Activated B cell treated with CpG ODN at 0.5 μM for 24 hours (primary cell): ENCODE data around the gene SHROOM4. TPM values are rescaled to one million over a fixed set of nuclear protein-coding genes. Genes with fewer than 3 reads are reported as not detected.

Experiments
- ATAC-seq: fragments of 200-7000 bp; cut with Tn5 transposase; one replicate; pipeline ENCODE4 v1.10.0; 2021; ENCODE audit warnings: low read depth, mild to moderate bottlenecking, moderate library complexity
- CTCF ChIA-PET: fragments of 350-600 bp; sonication (Branson Sonifier 250); formaldehyde crosslinking; loops from one replicate; lab custom pipeline; 2021; ENCODE audit warnings: antibody characterized with exemption; lab: Charles Lee
- POLR2A ChIA-PET: fragments of 350-600 bp; sonication (Branson Sonifier 250); formaldehyde crosslinking; loops from one replicate; lab custom pipeline; 2021; ENCODE audit warnings: antibody characterized with exemption; lab: Charles Lee
- DNase-seq: peaks from one replicate; pipeline ENCODE4 v3.0.0; 2022
- H3K27ac Mint-ChIP-seq: one replicate; pipeline ENCODE4 v1.8.0; 2020; ENCODE audit warnings: mixed read lengths
- H3K27me3 Mint-ChIP-seq: one replicate; pipeline ENCODE4 v1.8.0; 2021; ENCODE audit warnings: mixed read lengths
- H3K36me3 Mint-ChIP-seq: one replicate; pipeline ENCODE4 v1.8.0; 2021; ENCODE audit warnings: low read depth, mixed read lengths
- H3K4me1 Mint-ChIP-seq: one replicate; pipeline ENCODE4 v1.8.0; 2021; ENCODE audit warnings: mixed read lengths
- H3K4me3 Mint-ChIP-seq: one replicate; pipeline ENCODE4 v1.8.0; 2020; ENCODE audit warnings: mild to moderate bottlenecking, mixed read lengths
- H3K9me3 Mint-ChIP-seq: one replicate; pipeline ENCODE4 v1.8.0; 2020; ENCODE audit warnings: mixed read lengths
- CTCF ChIP-seq: fragments of 200-600 bp; IDR thresholded peaks from one replicate; pipeline ENCODE4 v1.8.0; 2022; ENCODE audit warnings: antibody characterized with exemption, mild to moderate bottlenecking
- intact Hi-C: fragments of 100-400 bp; cut with micrococcal nuclease; formaldehyde crosslinking; loops from one replicate; pipeline ENCODE4 v1.15.1; 2024
- total RNA-seq: library from RNA; stranded (reverse); gene quantifications from 2 replicates; pipeline ENCODE4 v1.2.3, GENCODE V29; 2022

The SHROOM4 gene
- total RNA-seq, 1 donor from 2014 or later: not detected

GRCh38 chrX:50613846-50614245 is 200.1 kb downstream of the SHROOM4 start:
- ChIA-PET CTCF (no interaction called here), POLR2A (no interaction called here)
- Mint-ChIP-seq H3K27me3 (no peaks in the 10 kb centered on the region), H3K4me3 (no peak overlapping the region), H3K27ac (no peak overlapping the region), H3K36me3 (no peaks in the 10 kb centered on the region), H3K4me1 (no peaks in the 10 kb centered on the region), H3K9me3 (no peaks in the 10 kb centered on the region)
- intact Hi-C loops: no loop called here
- no peak for ATAC-seq
- no peak for TF ChIP-seq CTCF
- no peak for DNase-seq

- no peaks in the 10 kb centered on the region for H3K4me1 Mint-ChIP-seq
- H3K4me3 Mint-ChIP-seq: no peak overlapping the region
- DNase-seq (no peak), ATAC-seq (no peak)
- H3K27me3 Mint-ChIP-seq: no peaks in the 10 kb centered on the region
- CTCF ChIA-PET: no interaction called here
- no peak overlapping the region for H3K27ac Mint-ChIP-seq
- H3K36me3 Mint-ChIP-seq: no peaks in the 10 kb centered on the region
- TF ChIP-seq CTCF: no peak
- H3K9me3 Mint-ChIP-seq: no peaks in the 10 kb centered on the region
- intact Hi-C loops: no loop called here
- POLR2A ChIA-PET: no interaction called here
Observed at GRCh38 chrX:50609796-50610195, 204.2 kb downstream of the SHROOM4 start.

GRCh38 chrX:50606300-50606950 is 207.6 kb downstream of the SHROOM4 start:
- POLR2A ChIA-PET: no interaction called here
- H3K4me1 Mint-ChIP-seq: no peaks in the 10 kb centered on the region

DNA sequence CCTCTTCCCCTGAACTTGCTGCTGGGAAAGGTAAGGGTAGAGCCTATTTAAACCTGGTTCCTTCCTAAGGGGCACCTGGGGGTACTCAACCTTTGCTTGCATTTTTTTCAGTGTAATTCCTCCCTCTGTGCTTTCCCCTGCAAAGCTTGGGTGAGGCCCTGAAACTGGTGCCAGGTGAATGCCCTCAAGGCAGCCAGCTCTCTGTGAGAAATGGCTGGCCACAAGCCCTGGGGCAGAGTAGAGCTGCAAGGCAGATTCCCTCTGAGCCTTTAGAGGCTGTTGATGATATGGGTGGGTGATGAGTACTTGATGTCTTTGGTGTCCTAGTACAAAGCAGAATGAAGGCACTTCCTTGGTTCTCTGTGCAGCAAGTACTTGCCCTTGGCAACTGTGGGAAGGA is 217.9 kb downstream of the SHROOM4 start:
- H3K27ac Mint-ChIP-seq: no peak overlapping the region
- H3K27me3 Mint-ChIP-seq: no peaks in the 10 kb centered on the region
- no peak for DNase-seq
- no peak overlapping the region for H3K4me3 Mint-ChIP-seq
- no peaks in the 10 kb centered on the region for H3K9me3 Mint-ChIP-seq
- H3K4me1 Mint-ChIP-seq: no peaks in the 10 kb centered on the region
- ChIA-PET CTCF (no interaction called here), POLR2A (no interaction called here)
- H3K36me3 Mint-ChIP-seq: no peaks in the 10 kb centered on the region
- no peak for ATAC-seq
- no peak for TF ChIP-seq CTCF
- intact Hi-C loops: no loop called here

More at GRCh38 chrX:50606300-50606950, 207.6 kb downstream of the SHROOM4 start:
- H3K27ac Mint-ChIP-seq: no peak overlapping the region
- H3K36me3 Mint-ChIP-seq: no peaks in the 10 kb centered on the region
- H3K9me3 Mint-ChIP-seq: no peaks in the 10 kb centered on the region
- no peak for ATAC-seq
- intact Hi-C loops: no loop called here
- no peak for TF ChIP-seq CTCF
- H3K4me3 Mint-ChIP-seq: no peak overlapping the region
- no peak for DNase-seq
- no peaks in the 10 kb centered on the region for H3K27me3 Mint-ChIP-seq
- CTCF ChIA-PET: no interaction called here

GRCh38 chrX:50594788-50595187 is 219.2 kb downstream of the SHROOM4 start:
- H3K36me3 Mint-ChIP-seq: no peaks in the 10 kb centered on the region
- no peaks in the 10 kb centered on the region for H3K4me1 Mint-ChIP-seq
- POLR2A ChIA-PET: no interaction called here
- TF ChIP-seq CTCF: no peak
- ATAC-seq: no peak
- H3K9me3 Mint-ChIP-seq: no peaks in the 10 kb centered on the region
- intact Hi-C loops: no loop called here
- CTCF ChIA-PET: no interaction called here
- no peak overlapping the region for H3K4me3 Mint-ChIP-seq
- no peaks in the 10 kb centered on the region for H3K27me3 Mint-ChIP-seq
- no peak overlapping the region for H3K27ac Mint-ChIP-seq
- no peak for DNase-seq
